Epithelial cell of proximal tubule (primary cell): ENCODE measurements around the gene STAT5A. TPM values are rescaled to one million over a fixed set of nuclear protein-coding genes. Genes with fewer than 3 reads are reported as not detected.

Experiments used
- DNase-seq: peaks from one replicate; pipeline ENCODE4 v3.0.0-alpha.2; 2011; ENCODE audit warnings: low read depth
- H3K4me3 ChIP-seq: 2 replicates; pipeline ENCODE4 v1.5.1; 2011; ENCODE audit warnings: low read depth, mild to moderate bottlenecking, low read length
- CTCF ChIP-seq: conservative IDR thresholded peaks from 2 replicates; pipeline ENCODE4 v1.5.1; 2012; ENCODE audit warnings: low read depth, mild to moderate bottlenecking, low read length
- total RNA-seq: library from RNA; depleted of rRNA; stranded (reverse); fragments of >200 nt; gene quantifications from 2 replicates; pipeline ENCODE4 v1.2.3, GENCODE V29; 2015

STAT5A gene
- total RNA-seq, 1 donor from 2014 or later = 11.3 TPM

GRCh38 chr17:42310787-42311215 is 22.5 kb downstream of the STAT5A start:
- no peak overlapping the region for H3K4me3 ChIP-seq
- no peak for TF ChIP-seq CTCF
- no peak for DNase-seq

- no peak overlapping the region for H3K4me3 ChIP-seq
- TF ChIP-seq CTCF = no peak
- DNase-seq = peak; percentile 61
Observed at GRCh38 chr17:42311240-42312034, 23.1 kb downstream of the STAT5A start.

GRCh38 chr17:42312035-42312284 is 23.7 kb downstream of the STAT5A start:
- DNase-seq = no peak
- H3K4me3 ChIP-seq = no peak overlapping the region
- TF ChIP-seq CTCF = no peak

- DNase-seq = no peak
- TF ChIP-seq CTCF = peak; percentile 69
Observed at GRCh38 chr17:42312285-42313130, 24.2 kb downstream of the STAT5A start.

GRCh38 chr17:42313389-42313772 is 25.1 kb downstream of the STAT5A start:
- no peak overlapping the region for H3K4me3 ChIP-seq
- DNase-seq = no peak
- TF ChIP-seq CTCF = no peak

More at GRCh38 chr17:42312285-42313130, 24.2 kb downstream of the STAT5A start:
- no peak overlapping the region for H3K4me3 ChIP-seq

- H3K4me3 ChIP-seq = no peak overlapping the region
- TF ChIP-seq CTCF = no peak
- no peak for DNase-seq
Observed at GRCh38 chr17:42313773-42314566, 25.7 kb downstream of the STAT5A start.
